Hepatocyte (in vitro differentiated cells): ENCODE results near the gene HPCAL1.

Experiments used
- CTCF ChIP-seq: fragments of 200-600 bp; sonication (generic); IDR thresholded peaks from 2 replicates; pipeline ENCODE4 v1.5.1; 2016; ENCODE audit warnings: antibody characterized with exemption, mild to moderate bottlenecking; ENCODE audit not compliant: poor library complexity
- EZH2 ChIP-seq: fragments of 200-600 bp; sonication (generic); IDR thresholded peaks from 2 replicates; pipeline ENCODE4 v1.6.1; 2016; ENCODE audit warnings: antibody characterized with exemption, mild to moderate bottlenecking, borderline replicate concordance
- EZH2phosphoT487 ChIP-seq: fragments of 200-600 bp; sonication (generic); IDR thresholded peaks from one replicate; pipeline ENCODE4 v1.6.1; 2018; ENCODE audit warnings: antibody characterized with exemption, mild to moderate bottlenecking, low read depth, moderate library complexity; ENCODE audit not compliant: unreplicated experiment, severe bottlenecking

GRCh38 chr2:10345126-10345525 lies 42.4 kb downstream of the HPCAL1 start:
- TF ChIP-seq CTCF (no peak), EZH2 (no peak), EZH2phosphoT487 (no peak)
